Measurements from ENCODE around the gene TMA7B.
A peak's percentile ranks its signal among the peaks of the same experiment; 100 is the strongest.
"Not testable (repeated sequence)": the region's sequence is repeated elsewhere in the genome, so short reads cannot be mapped to it uniquely, and the experiment has no call there.

The TMA7B gene

GRCh38 chr22:39949964-39950737 is 10.0 kb upstream of the TMA7B start:
- DNase-seq (ENCODE audit: extremely low read depth, low read depth) = no peak
- TF ChIP-seq, protein P1, sequence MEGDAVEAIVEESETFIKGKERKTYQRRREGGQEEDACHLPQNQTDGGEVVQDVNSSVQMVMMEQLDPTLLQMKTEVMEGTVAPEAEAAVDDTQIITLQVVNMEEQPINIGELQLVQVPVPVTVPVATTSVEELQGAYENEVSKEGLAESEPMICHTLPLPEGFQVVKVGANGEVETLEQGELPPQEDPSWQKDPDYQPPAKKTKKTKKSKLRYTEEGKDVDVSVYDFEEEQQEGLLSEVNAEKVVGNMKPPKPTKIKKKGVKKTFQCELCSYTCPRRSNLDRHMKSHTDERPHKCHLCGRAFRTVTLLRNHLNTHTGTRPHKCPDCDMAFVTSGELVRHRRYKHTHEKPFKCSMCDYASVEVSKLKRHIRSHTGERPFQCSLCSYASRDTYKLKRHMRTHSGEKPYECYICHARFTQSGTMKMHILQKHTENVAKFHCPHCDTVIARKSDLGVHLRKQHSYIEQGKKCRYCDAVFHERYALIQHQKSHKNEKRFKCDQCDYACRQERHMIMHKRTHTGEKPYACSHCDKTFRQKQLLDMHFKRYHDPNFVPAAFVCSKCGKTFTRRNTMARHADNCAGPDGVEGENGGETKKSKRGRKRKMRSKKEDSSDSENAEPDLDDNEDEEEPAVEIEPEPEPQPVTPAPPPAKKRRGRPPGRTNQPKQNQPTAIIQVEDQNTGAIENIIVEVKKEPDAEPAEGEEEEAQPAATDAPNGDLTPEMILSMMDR (IDR thresholded peaks at IDR 0.05; ENCODE audit: low read depth, low read length, missing control alignments) = no peak
- H3K4me3 ChIP-seq (replicated peaks; ENCODE audit: low read depth, low read length) = no peak overlapping the region

DNA sequence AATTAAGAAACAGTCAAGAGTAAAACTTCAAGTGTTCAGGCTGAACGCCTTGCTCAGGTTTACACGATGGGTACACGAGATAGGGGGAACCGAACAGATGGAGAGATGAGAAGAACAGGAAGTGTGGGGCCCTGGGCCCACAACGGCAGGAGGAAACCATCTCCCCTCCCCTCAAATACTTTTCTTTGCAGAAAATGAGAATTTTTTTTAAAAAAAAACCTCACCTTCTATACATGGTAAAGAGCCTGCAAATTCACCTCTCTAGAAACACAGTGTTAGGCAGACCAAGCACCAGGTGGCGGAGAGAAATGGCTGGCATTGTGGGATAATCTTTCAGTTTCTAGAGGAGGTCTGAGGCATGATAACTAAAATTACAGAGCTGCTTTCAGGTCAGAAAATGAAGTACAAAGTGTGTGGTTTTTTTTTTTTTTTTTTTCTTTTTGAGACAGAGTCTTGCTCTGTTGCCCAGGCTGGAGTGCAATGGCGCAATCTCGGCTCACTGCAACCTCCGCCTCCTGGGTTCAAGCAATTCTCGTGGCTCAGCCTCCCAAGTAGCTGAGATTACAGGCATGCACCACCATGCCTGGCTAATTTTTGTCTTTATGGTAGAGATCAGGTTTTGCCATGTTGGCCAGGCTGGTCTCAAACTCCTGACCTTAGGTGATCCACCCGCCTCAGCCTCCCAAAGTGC is 8.4 kb upstream of the TMA7B start:
- H3K4me3 ChIP-seq (replicated peaks; ENCODE audit: low read depth, low read length); DNase-seq (ENCODE audit: extremely low read depth, low read depth): not testable (repeated sequence)

DNA sequence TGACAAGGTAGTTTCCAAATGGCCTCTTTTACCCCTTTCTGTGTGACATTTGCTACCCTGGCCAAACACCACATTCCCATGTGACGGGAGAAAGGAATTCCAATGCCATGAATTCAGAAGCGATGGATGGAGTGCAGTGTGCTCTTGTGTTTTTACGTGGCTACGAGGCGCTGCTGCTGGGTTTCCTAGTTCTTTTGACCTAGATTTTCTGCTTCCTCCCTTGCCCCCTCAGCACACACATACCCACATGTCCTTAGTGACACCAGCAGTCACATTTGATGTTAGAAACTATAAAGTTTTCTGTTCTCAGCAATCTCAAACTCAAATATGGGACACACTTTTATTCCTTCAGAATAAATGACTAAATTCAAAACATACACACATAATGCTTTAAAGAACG is 7.8 kb upstream of the TMA7B start:
- TF ChIP-seq, protein P1 (IDR thresholded peaks at IDR 0.05; ENCODE audit: low read depth, low read length, missing control alignments) = no peak
- no peak for DNase-seq (ENCODE audit: extremely low read depth, low read depth)
- H3K4me3 ChIP-seq (replicated peaks; ENCODE audit: low read depth, low read length) = no peak overlapping the region

- TF ChIP-seq, protein P1 (IDR thresholded peaks at IDR 0.05; ENCODE audit: low read depth, low read length, missing control alignments) = no peak
- H3K4me3 ChIP-seq (replicated peaks; ENCODE audit: low read depth, low read length) = no peak overlapping the region
- DNase-seq (ENCODE audit: extremely low read depth, low read depth) = no peak
These were observed 7.1 kb upstream of the TMA7B start for GRCh38 chr22:39953101-39953500.

GRCh38 chr22:39954584-39955055 is 5.6 kb upstream of the TMA7B start:
- no peak overlapping the region for H3K4me3 ChIP-seq (replicated peaks; ENCODE audit: low read depth, low read length)
- TF ChIP-seq, protein P1 (IDR thresholded peaks at IDR 0.05; ENCODE audit: low read depth, low read length, missing control alignments) = no peak
- peak; percentile 49 for DNase-seq (ENCODE audit: extremely low read depth, low read depth)

DNA sequence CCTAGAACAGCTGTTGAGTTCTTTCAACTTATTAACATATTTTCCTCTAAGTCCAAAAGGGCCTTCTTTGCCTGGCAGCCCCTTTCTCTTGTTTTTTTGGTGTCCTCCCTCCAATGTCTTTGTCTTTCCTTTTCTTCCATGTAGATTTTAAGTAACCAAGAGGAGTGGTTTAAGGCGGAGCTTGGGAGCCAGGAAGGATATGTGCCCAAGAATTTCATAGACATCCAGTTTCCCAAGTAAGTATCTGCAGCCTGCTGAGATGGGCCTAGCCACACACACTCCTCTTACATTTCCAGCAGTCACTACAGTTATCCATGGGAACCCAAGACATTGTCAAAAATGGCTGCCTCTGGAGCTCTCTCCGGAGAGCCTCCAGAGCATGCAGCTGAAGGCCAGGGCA is 4.5 kb upstream of the TMA7B start:
- DNase-seq (ENCODE audit: extremely low read depth, low read depth) = no peak
- TF ChIP-seq, protein P1 (IDR thresholded peaks at IDR 0.05; ENCODE audit: low read depth, low read length, missing control alignments) = no peak
- no peak overlapping the region for H3K4me3 ChIP-seq (replicated peaks; ENCODE audit: low read depth, low read length)

DNA sequence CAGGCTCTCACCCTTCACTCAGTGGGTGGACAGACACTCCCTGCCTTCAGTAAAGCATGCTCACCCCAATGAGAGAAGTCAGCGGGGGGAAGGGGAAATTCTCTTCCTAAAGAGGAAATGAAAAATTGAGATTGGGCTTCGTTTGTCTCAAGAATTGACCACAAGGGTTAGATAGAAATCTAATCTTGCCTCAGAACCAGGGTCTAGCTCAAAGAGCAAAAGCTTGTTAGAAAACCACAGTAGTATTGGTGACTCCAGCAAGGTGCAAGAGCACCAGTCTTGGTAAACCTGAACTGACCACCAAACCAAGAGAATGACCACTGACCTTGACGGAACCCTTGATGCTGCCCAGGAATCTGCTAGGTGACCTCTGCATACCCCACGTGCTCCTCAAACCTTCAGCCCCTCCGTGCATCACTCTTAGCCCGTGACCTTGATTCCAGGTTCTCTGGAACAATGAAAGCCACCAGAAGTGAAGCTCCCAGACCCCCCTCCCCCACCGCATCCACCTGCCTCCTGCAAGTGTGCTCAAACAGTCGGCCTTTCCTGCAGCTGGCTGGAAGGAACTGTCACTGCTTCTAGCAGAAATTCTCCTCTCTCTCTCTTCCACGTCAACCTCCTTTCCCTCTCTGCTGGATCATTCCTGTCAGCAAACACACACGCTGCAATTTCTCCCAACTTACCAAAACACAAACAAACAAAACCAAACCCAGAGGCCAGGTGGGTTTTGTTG is 3.1 kb upstream of the TMA7B start:
- H3K4me3 ChIP-seq (replicated peaks; ENCODE audit: low read depth, low read length) = no peak overlapping the region
- DNase-seq (ENCODE audit: extremely low read depth, low read depth) = no peak

More for the DNA sequence above, 3.1 kb upstream of the TMA7B start:
- TF ChIP-seq, protein P1 (IDR thresholded peaks at IDR 0.05; ENCODE audit: low read depth, low read length, missing control alignments) = no peak
